Upper lobe of left lung (tissue), 6 donors: ENCODE data around the gene MAML1. TPM values are rescaled to one million over a fixed set of nuclear protein-coding genes. Genes with fewer than 3 reads are reported as not detected.
"Not testable (repeated sequence)": the region's sequence is repeated elsewhere in the genome, so short reads cannot be mapped to it uniquely, and the experiment has no call there.

Experiments used
- ATAC-seq, 2 donors: fragments of 200-7000 bp; cut with Tn5 transposase; one replicate each; pipeline ENCODE4 v1.9.1; 2022; ENCODE audit warnings: mild to moderate bottlenecking in 2 of 2, moderate library complexity in 2 of 2; ENCODE audit not compliant: low FRiP score in 2 of 2
- DNase-seq, 2 donors: peaks; one replicate each; pipeline ENCODE4 v3.0.0-alpha.2; 2019 to 2020
- H3K27ac ChIP-seq, 4 donors: fragments of 200-600 bp; sonication (generic); one replicate each; pipeline ENCODE4 v1.5.1; 2016 to 2019
- H3K27me3 ChIP-seq, 4 donors: fragments of 200-600 bp; sonication (generic); one replicate each; pipeline ENCODE4 v1.5.1; 2017 to 2019
- H3K36me3 ChIP-seq, 4 donors: fragments of 200-600 bp; sonication (generic); one replicate each; pipeline ENCODE4 v1.5.1; 2016 to 2019
- H3K4me1 ChIP-seq, 4 donors: fragments of 200-600 bp; sonication (generic); one replicate each; pipeline ENCODE4 v1.5.1; 2018 to 2019
- H3K4me3 ChIP-seq, 4 donors: fragments of 200-600 bp; sonication (generic); one replicate each; pipeline ENCODE4 v1.5.1; 2017 to 2019; ENCODE audit warnings: mild to moderate bottlenecking in 2 of 4, moderate library complexity in 1 of 4
- H3K9me3 ChIP-seq, 4 donors: fragments of 200-600 bp; sonication (generic); one replicate each; pipeline ENCODE4 v1.5.1; 2018 to 2019
- EP300 ChIP-seq, 4 donors: sonication (generic); formaldehyde crosslinking; IDR thresholded peaks; one replicate each; pipeline ENCODE4 v1.5.1; 2017; ENCODE audit warnings: antibody characterized with exemption in 4 of 4, control low read depth in 2 of 4
- POLR2A ChIP-seq, 4 donors: fragments of 450-650 bp; IDR thresholded peaks; one replicate each; pipeline ENCODE4 v1.5.1; 2016 to 2017; ENCODE audit warnings: antibody characterized with exemption in 4 of 4, mild to moderate bottlenecking in 2 of 4
- POLR2AphosphoS5 ChIP-seq, 2 donors: sonication (generic); formaldehyde crosslinking; IDR thresholded peaks; one replicate each; pipeline ENCODE4 v1.5.1; 2017; ENCODE audit warnings: antibody characterized with exemption in 2 of 2
- WGBS, 2 donors: methylation state at CpG; one replicate each; pipeline ENCODE4 v1.1.5; 2017 to 2018; 5-methylcytosine and 5-hydroxymethylcytosine counted together
- total RNA-seq, 6 donors: library from RNA; depleted of rRNA in 4 of 6; stranded (reverse); fragments of >200 nt in 4 of 6; gene quantifications; one replicate each; pipeline versions ENCODE4 v1.1.0 to v1.2.1, GENCODE V29; 2016 to 2021
- TF ChIP-seq, protein P1 (sequence below), 6 experiments: fragments of 450-650 bp in 4 of 6; fragments of 200-600 bp in 2 of 6; sonication (generic) in 2 of 6; IDR thresholded peaks; one replicate each; pipeline ENCODE4 v1.5.1; 2016 to 2019; ENCODE audit warnings: antibody characterized with exemption in 6 of 6
- donor health status: DM: no; HTN: no; CAD: no; lungs with moderate emphysema.
- donor health status: DM: no; HTN: yes; CAD: no; lungs with severe emphysema.

MAML1 gene
- total RNA-seq, 6 donors from 2014 or later: 22.5 to 59.7 (median 26.7) TPM

- peaks cover 29 to 52% (median 44%) of the 10 kb centered on the region in 4 donors for H3K4me1 ChIP-seq
- DNase-seq: no peak
- TF ChIP-seq POLR2AphosphoS5 (IDR thresholded peaks at IDR 0.05): no peak
- no peak for TF ChIP-seq EP300 (IDR thresholded peaks at IDR 0.05)
- TF ChIP-seq, protein P1, sequence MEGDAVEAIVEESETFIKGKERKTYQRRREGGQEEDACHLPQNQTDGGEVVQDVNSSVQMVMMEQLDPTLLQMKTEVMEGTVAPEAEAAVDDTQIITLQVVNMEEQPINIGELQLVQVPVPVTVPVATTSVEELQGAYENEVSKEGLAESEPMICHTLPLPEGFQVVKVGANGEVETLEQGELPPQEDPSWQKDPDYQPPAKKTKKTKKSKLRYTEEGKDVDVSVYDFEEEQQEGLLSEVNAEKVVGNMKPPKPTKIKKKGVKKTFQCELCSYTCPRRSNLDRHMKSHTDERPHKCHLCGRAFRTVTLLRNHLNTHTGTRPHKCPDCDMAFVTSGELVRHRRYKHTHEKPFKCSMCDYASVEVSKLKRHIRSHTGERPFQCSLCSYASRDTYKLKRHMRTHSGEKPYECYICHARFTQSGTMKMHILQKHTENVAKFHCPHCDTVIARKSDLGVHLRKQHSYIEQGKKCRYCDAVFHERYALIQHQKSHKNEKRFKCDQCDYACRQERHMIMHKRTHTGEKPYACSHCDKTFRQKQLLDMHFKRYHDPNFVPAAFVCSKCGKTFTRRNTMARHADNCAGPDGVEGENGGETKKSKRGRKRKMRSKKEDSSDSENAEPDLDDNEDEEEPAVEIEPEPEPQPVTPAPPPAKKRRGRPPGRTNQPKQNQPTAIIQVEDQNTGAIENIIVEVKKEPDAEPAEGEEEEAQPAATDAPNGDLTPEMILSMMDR (IDR thresholded peaks at IDR 0.05): no peak
- no peak for TF ChIP-seq POLR2A (IDR thresholded peaks at IDR 0.05)
- 88 to 93% methylated on average over 4 of the region's 4 CpGs for WGBS, 2 donors
- ATAC-seq: no peak
- no peaks in the 10 kb centered on the region for H3K27me3 ChIP-seq
- H3K36me3 ChIP-seq: peaks cover 0 to 3% (median 0%) of the 10 kb centered on the region in 4 donors
- H3K4me3 ChIP-seq: no peak overlapping the region
- H3K9me3 ChIP-seq: no peaks in the 10 kb centered on the region
- peak overlapping the region in 1 of 4 donors; percentile 4 for H3K27ac ChIP-seq
Measured at GRCh38 chr5:179738742-179739141, 6.1 kb downstream of the MAML1 start.

- H3K9me3 ChIP-seq, ATAC-seq, DNase-seq, H3K36me3 ChIP-seq, H3K27ac ChIP-seq, H3K4me1 ChIP-seq, H3K4me3 ChIP-seq, H3K27me3 ChIP-seq: not testable (repeated sequence)
- 86 to 95% methylated on average over 7 of the region's 7 CpGs for WGBS, 2 donors
Measured at GRCh38 chr5:179744106-179744505, 11.5 kb downstream of the MAML1 start.

GRCh38 chr5:179746872-179747271 lies 14.2 kb downstream of the MAML1 start:
- 96% methylated on average over 2 of the region's 2 CpGs for WGBS, 2 donors
- ATAC-seq (no peak), DNase-seq (no peak)
- TF ChIP-seq POLR2A (IDR thresholded peaks at IDR 0.05) (no peak), POLR2AphosphoS5 (IDR thresholded peaks at IDR 0.05) (no peak), EP300 (IDR thresholded peaks at IDR 0.05) (no peak)
- TF ChIP-seq, protein P1 (IDR thresholded peaks at IDR 0.05): no peak
- Histone ChIP-seq H3K27me3 (no peaks in the 10 kb centered on the region), H3K36me3 (peaks cover 0 to 14% (median 5%) of the 10 kb centered on the region in 4 donors), H3K4me1 (peaks cover 0 to 4% (median 3%) of the 10 kb centered on the region in 4 donors), H3K9me3 (no peaks in the 10 kb centered on the region), H3K27ac (no peak overlapping the region), H3K4me3 (no peak overlapping the region)

GRCh38 chr5:179747811-179748210 lies 15.2 kb downstream of the MAML1 start:
- TF ChIP-seq, protein P1 (IDR thresholded peaks at IDR 0.05): no peak
- TF ChIP-seq EP300 (IDR thresholded peaks at IDR 0.05): no peak
- no peak for TF ChIP-seq POLR2A (IDR thresholded peaks at IDR 0.05)
- no peak for TF ChIP-seq POLR2AphosphoS5 (IDR thresholded peaks at IDR 0.05)
- WGBS, 2 donors: 81 to 82% methylated on average over 3 of the region's 3 CpGs
- no peak for ATAC-seq
- H3K4me3 ChIP-seq: no peak overlapping the region
- H3K9me3 ChIP-seq: no peaks in the 10 kb centered on the region
- no peak for DNase-seq
- H3K36me3 ChIP-seq: peaks cover 0 to 14% (median 5%) of the 10 kb centered on the region in 4 donors
- H3K27me3 ChIP-seq: no peaks in the 10 kb centered on the region
- peaks cover 0 to 4% (median 3%) of the 10 kb centered on the region in 4 donors for H3K4me1 ChIP-seq
- no peak overlapping the region for H3K27ac ChIP-seq

DNA sequence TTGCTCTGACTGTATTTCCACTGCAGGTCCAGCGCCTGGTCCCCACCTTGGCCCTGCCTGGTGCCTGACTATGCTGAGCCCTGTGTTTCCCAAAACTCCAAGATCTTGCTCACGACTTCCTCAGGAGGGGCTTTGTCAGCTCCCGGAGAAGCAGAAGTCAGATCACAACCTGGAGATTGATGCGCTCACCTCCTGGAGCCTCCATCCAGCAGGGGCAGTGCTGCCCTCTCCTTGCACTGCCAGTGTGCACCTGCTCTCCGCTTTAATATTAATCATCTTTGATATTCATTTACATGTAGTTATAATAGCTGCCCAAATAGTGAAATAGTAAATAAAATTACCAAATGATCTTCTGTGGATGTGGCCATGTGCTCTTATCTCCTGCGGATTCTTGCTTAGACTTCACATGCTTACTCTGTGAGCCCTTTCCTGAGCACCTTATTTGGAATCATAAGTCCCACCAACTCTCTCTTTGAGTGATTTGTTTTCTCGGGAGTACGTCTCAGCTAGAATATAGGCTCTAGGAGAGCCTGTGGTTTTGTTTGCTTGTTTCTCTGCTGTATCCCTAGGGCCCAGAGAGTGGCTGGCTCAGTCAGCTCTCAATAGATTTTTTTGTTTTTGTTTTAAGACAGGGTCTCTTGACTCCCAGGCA lies 17.4 kb downstream of the MAML1 start:
- 85 to 93% methylated on average over 7 to 8 of the region's 8 CpGs for WGBS, 2 donors
- peaks cover 13 to 19% (median 15%) of the 10 kb centered on the region in 4 donors for H3K4me1 ChIP-seq
- ATAC-seq (no peak), DNase-seq (no peak)
- no peaks in the 10 kb centered on the region for H3K9me3 ChIP-seq
- H3K36me3 ChIP-seq: peaks cover 0 to 12% (median 5%) of the 10 kb centered on the region in 4 donors
- H3K27me3 ChIP-seq: no peaks in the 10 kb centered on the region
- TF ChIP-seq, protein P1 (IDR thresholded peaks at IDR 0.05): no peak
- no peak for TF ChIP-seq POLR2AphosphoS5 (IDR thresholded peaks at IDR 0.05)
- TF ChIP-seq POLR2A (IDR thresholded peaks at IDR 0.05): no peak
- no peak for TF ChIP-seq EP300 (IDR thresholded peaks at IDR 0.05)
- H3K4me3 ChIP-seq: no peak overlapping the region
- H3K27ac ChIP-seq: no peak overlapping the region
